Measurements from ENCODE around the gene WDR55.
"Not testable (repeated sequence)": the region's sequence is repeated elsewhere in the genome, so short reads cannot be mapped to it uniquely, and the experiment has no call there.

Gene WDR55

DNA sequence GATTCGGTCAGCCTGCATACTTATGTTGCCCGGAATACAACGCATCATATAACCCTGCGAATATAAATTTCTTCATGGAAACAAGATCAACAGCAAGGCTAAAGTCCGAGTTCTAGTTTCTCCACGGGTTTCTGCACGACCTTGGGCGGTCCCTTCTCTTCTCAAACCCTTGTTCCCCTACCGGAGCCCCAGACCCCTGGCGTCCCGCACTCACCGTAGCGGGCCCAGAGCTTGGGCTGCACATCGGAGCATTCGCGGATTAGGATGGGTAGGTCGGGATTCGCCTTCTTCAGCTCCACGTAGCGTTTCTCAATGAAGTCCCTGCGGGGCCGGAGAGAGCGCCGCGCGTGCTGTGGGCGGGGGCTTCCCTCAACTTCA, 17.7 kb upstream of the WDR55 start:
- peak overlapping the region; percentile 91 to 98 for H3K4me3 ChIP-seq (ENCODE audit: low read depth in 1 of 2, low read length in 2 of 2)
- H3K4me1 ChIP-seq (ENCODE audit: insufficient read depth, low read length): peaks cover 55% of the 10 kb centered on the region
- H3K79me2 ChIP-seq (ENCODE audit: insufficient read depth, low read length): peaks cover 66% of the 10 kb centered on the region
- peaks cover 7% of the 10 kb centered on the region; the same call in 1 of the 2 replicates for H4K20me1 ChIP-seq (ENCODE audit: insufficient read depth, low read length)
- DNase-seq (no peak), ATAC-seq (ENCODE audit: insufficient read depth, low read depth) (peak; percentile 41)
- no peaks in the 10 kb centered on the region for H3K9me3 ChIP-seq (ENCODE audit: insufficient read depth, low read length, severe bottlenecking)
- peak overlapping the region; percentile 93 for H3K27ac ChIP-seq (ENCODE audit: low read length)
- peak overlapping the region; percentile 94 for H3K4me2 ChIP-seq (ENCODE audit: insufficient read depth, low read length)
- no peak for TF ChIP-seq EZH2 (IDR thresholded peaks at IDR 0.05; ENCODE audit: borderline replicate concordance, low read depth, low read length, severe bottlenecking)
- TF ChIP-seq, protein P1, sequence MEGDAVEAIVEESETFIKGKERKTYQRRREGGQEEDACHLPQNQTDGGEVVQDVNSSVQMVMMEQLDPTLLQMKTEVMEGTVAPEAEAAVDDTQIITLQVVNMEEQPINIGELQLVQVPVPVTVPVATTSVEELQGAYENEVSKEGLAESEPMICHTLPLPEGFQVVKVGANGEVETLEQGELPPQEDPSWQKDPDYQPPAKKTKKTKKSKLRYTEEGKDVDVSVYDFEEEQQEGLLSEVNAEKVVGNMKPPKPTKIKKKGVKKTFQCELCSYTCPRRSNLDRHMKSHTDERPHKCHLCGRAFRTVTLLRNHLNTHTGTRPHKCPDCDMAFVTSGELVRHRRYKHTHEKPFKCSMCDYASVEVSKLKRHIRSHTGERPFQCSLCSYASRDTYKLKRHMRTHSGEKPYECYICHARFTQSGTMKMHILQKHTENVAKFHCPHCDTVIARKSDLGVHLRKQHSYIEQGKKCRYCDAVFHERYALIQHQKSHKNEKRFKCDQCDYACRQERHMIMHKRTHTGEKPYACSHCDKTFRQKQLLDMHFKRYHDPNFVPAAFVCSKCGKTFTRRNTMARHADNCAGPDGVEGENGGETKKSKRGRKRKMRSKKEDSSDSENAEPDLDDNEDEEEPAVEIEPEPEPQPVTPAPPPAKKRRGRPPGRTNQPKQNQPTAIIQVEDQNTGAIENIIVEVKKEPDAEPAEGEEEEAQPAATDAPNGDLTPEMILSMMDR (IDR thresholded peaks at IDR 0.05; ENCODE audit: borderline replicate concordance, extremely low read depth, low read length, poor library complexity, severe bottlenecking): no peak
- peak overlapping the region; percentile 94 for H2AFZ ChIP-seq (ENCODE audit: low read depth, low read length)
- H3K27me3 ChIP-seq (ENCODE audit: insufficient read depth, low read length, poor library complexity): no peaks in the 10 kb centered on the region
- H3K36me3 ChIP-seq (ENCODE audit: insufficient read depth, low read length): peaks cover 69% of the 10 kb centered on the region
- peak overlapping the region; percentile 89 for H3K9ac ChIP-seq (ENCODE audit: low read depth, low read length)

- Histone ChIP-seq H3K4me2 (ENCODE audit: insufficient read depth, low read length) (no peak overlapping the region), H3K4me3 (ENCODE audit: low read depth in 1 of 2, low read length in 2 of 2) (no peak overlapping the region), H3K27ac (ENCODE audit: low read length) (no peak overlapping the region), H3K9me3 (ENCODE audit: insufficient read depth, low read length, severe bottlenecking) (no peaks in the 10 kb centered on the region), H3K9ac (ENCODE audit: low read depth, low read length) (no peak overlapping the region), H3K36me3 (ENCODE audit: insufficient read depth, low read length) (peaks cover 91% of the 10 kb centered on the region), H3K4me1 (ENCODE audit: insufficient read depth, low read length) (peaks cover 8% of the 10 kb centered on the region), H3K27me3 (ENCODE audit: insufficient read depth, low read length, poor library complexity) (no peaks in the 10 kb centered on the region), H3K79me2 (ENCODE audit: insufficient read depth, low read length) (no peaks in the 10 kb centered on the region), H4K20me1 (ENCODE audit: insufficient read depth, low read length) (no peaks in the 10 kb centered on the region), H2AFZ (ENCODE audit: low read depth, low read length) (no peak overlapping the region)
- TF ChIP-seq, protein P1 (IDR thresholded peaks at IDR 0.05; ENCODE audit: borderline replicate concordance, extremely low read depth, low read length, poor library complexity, severe bottlenecking): no peak
- no peak for TF ChIP-seq EZH2 (IDR thresholded peaks at IDR 0.05; ENCODE audit: borderline replicate concordance, low read depth, low read length, severe bottlenecking)
- ATAC-seq (ENCODE audit: insufficient read depth, low read depth): no peak
- no peak for DNase-seq
These were observed 5.8 kb upstream of the WDR55 start for GRCh38 chr5:140658870-140659269.

DNA sequence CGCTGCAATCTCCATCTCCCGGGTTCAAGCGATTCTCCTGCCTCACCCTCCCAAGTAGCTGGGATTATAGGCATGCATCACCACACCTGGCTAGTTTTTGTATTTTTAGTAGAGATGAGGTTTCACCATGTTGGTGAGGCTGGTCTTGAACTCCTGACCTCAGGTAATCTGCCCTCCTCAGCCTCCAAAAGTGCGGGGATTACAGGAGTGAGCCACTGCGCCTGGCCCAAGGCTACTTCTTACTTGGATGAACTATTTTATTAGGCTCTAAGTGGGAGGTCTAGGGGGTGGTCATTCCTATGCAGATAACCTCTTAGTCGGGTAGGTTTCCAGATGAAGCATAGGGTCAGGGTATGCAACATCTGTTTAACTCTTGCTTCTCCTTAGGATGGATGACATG, 4.3 kb upstream of the WDR55 start:
- not testable (repeated sequence) for DNase-seq; H3K9ac ChIP-seq (ENCODE audit: low read depth, low read length); H4K20me1 ChIP-seq (ENCODE audit: insufficient read depth, low read length); H3K4me3 ChIP-seq (ENCODE audit: low read depth in 1 of 2, low read length in 2 of 2); H2AFZ ChIP-seq (ENCODE audit: low read depth, low read length); ATAC-seq (ENCODE audit: insufficient read depth, low read depth); H3K4me2 ChIP-seq (ENCODE audit: insufficient read depth, low read length); H3K27me3 ChIP-seq (ENCODE audit: insufficient read depth, low read length, poor library complexity); H3K9me3 ChIP-seq (ENCODE audit: insufficient read depth, low read length, severe bottlenecking); H3K79me2 ChIP-seq (ENCODE audit: insufficient read depth, low read length); H3K27ac ChIP-seq (ENCODE audit: low read length)
- Histone ChIP-seq H3K4me1 (ENCODE audit: insufficient read depth, low read length) (peaks cover 14% of the 10 kb centered on the region), H3K36me3 (ENCODE audit: insufficient read depth, low read length) (peaks cover 79% of the 10 kb centered on the region)

- Histone ChIP-seq H2AFZ (ENCODE audit: low read depth, low read length) (peak overlapping the region; percentile 98), H3K9me3 (ENCODE audit: insufficient read depth, low read length, severe bottlenecking) (no peaks in the 10 kb centered on the region), H4K20me1 (ENCODE audit: insufficient read depth, low read length) (peaks cover 11% of the 10 kb centered on the region; the same call in 1 of the 2 replicates), H3K4me2 (ENCODE audit: insufficient read depth, low read length) (peak overlapping the region; percentile 83), H3K79me2 (ENCODE audit: insufficient read depth, low read length) (peaks cover 40% of the 10 kb centered on the region), H3K4me3 (ENCODE audit: low read depth in 1 of 2, low read length in 2 of 2) (peak overlapping the region; percentile 87 to 91), H3K9ac (ENCODE audit: low read depth, low read length) (peak overlapping the region; percentile 83), H3K4me1 (ENCODE audit: insufficient read depth, low read length) (peaks cover 37% of the 10 kb centered on the region), H3K27me3 (ENCODE audit: insufficient read depth, low read length, poor library complexity) (no peaks in the 10 kb centered on the region), H3K27ac (ENCODE audit: low read length) (peak overlapping the region; percentile 89), H3K36me3 (ENCODE audit: insufficient read depth, low read length) (peaks cover 70% of the 10 kb centered on the region)
- TF ChIP-seq, protein P1 (IDR thresholded peaks at IDR 0.05; ENCODE audit: borderline replicate concordance, extremely low read depth, low read length, poor library complexity, severe bottlenecking): no peak
- TF ChIP-seq EZH2 (IDR thresholded peaks at IDR 0.05; ENCODE audit: borderline replicate concordance, low read depth, low read length, severe bottlenecking): no peak
- ATAC-seq (ENCODE audit: insufficient read depth, low read depth) (no peak), DNase-seq (no peak)
These were observed 710 bp upstream of the WDR55 start for GRCh38 chr5:140664030-140664358.

DNA sequence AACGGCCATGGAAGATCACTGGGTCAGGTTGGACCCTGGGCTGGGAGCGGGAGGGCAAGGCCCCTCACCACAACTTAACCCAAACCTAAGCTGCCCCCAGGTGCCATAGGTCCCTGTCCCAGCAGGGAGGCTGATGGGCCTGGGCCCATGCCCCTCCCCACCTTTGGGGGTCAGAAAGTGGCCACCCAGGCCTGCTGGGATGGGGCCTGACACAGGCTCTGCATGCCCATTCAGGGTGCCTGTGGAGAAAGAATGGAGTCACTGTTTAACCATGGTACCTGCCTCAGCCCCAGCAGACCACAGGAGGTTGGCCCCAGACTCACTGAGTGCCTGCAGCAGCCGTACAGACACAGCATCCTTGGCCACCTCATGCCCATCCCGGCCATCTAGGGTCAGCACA, 6.3 kb downstream of the WDR55 start:
- H3K9me3 ChIP-seq (ENCODE audit: insufficient read depth, low read length, severe bottlenecking); DNase-seq; H3K9ac ChIP-seq (ENCODE audit: low read depth, low read length); H3K4me3 ChIP-seq (ENCODE audit: low read depth in 1 of 2, low read length in 2 of 2); H3K27me3 ChIP-seq (ENCODE audit: insufficient read depth, low read length, poor library complexity); H3K4me2 ChIP-seq (ENCODE audit: insufficient read depth, low read length); H3K27ac ChIP-seq (ENCODE audit: low read length); H2AFZ ChIP-seq (ENCODE audit: low read depth, low read length); ATAC-seq (ENCODE audit: insufficient read depth, low read depth): not testable (repeated sequence)
- peaks cover 16% of the 10 kb centered on the region for H3K4me1 ChIP-seq (ENCODE audit: insufficient read depth, low read length)
- peaks cover 85% of the 10 kb centered on the region for H3K36me3 ChIP-seq (ENCODE audit: insufficient read depth, low read length)
- peaks cover 25% of the 10 kb centered on the region for H3K79me2 ChIP-seq (ENCODE audit: insufficient read depth, low read length)
- peaks cover 15% of the 10 kb centered on the region; the same call in 1 of the 2 replicates for H4K20me1 ChIP-seq (ENCODE audit: insufficient read depth, low read length)
